Activated B cell treated with CpG ODN at 0.5 μM for 24 hours (primary cell): ENCODE measurements around the gene PLXNC1. TPM values are rescaled to one million over a fixed set of nuclear protein-coding genes. Genes with fewer than 3 reads are reported as not detected.
A peak's percentile ranks its signal among the peaks of the same experiment; 100 is the strongest.

Source experiments
- ATAC-seq: fragments of 200-7000 bp; cut with Tn5 transposase; one replicate; pipeline ENCODE4 v1.10.0; 2021; ENCODE audit warnings: low read depth, mild to moderate bottlenecking, moderate library complexity
- CTCF ChIA-PET: fragments of 350-600 bp; sonication (Branson Sonifier 250); formaldehyde crosslinking; loops from one replicate; lab custom pipeline; 2021; ENCODE audit warnings: antibody characterized with exemption; lab: Charles Lee
- POLR2A ChIA-PET: fragments of 350-600 bp; sonication (Branson Sonifier 250); formaldehyde crosslinking; loops from one replicate; lab custom pipeline; 2021; ENCODE audit warnings: antibody characterized with exemption; lab: Charles Lee
- DNase-seq: peaks from one replicate; pipeline ENCODE4 v3.0.0; 2022
- H3K27ac Mint-ChIP-seq: one replicate; pipeline ENCODE4 v1.8.0; 2020; ENCODE audit warnings: mixed read lengths
- H3K27me3 Mint-ChIP-seq: one replicate; pipeline ENCODE4 v1.8.0; 2021; ENCODE audit warnings: mixed read lengths
- H3K36me3 Mint-ChIP-seq: one replicate; pipeline ENCODE4 v1.8.0; 2021; ENCODE audit warnings: low read depth, mixed read lengths
- H3K4me1 Mint-ChIP-seq: one replicate; pipeline ENCODE4 v1.8.0; 2021; ENCODE audit warnings: mixed read lengths
- H3K4me3 Mint-ChIP-seq: one replicate; pipeline ENCODE4 v1.8.0; 2020; ENCODE audit warnings: mild to moderate bottlenecking, mixed read lengths
- H3K9me3 Mint-ChIP-seq: one replicate; pipeline ENCODE4 v1.8.0; 2020; ENCODE audit warnings: mixed read lengths
- CTCF ChIP-seq: fragments of 200-600 bp; IDR thresholded peaks from one replicate; pipeline ENCODE4 v1.8.0; 2022; ENCODE audit warnings: antibody characterized with exemption, mild to moderate bottlenecking
- intact Hi-C: fragments of 100-400 bp; cut with micrococcal nuclease; formaldehyde crosslinking; loops from one replicate; pipeline ENCODE4 v1.15.1; 2024
- total RNA-seq: library from RNA; stranded (reverse); gene quantifications from 2 replicates; pipeline ENCODE4 v1.2.3, GENCODE V29; 2022

PLXNC1 gene
- total RNA-seq, 1 donor from 2014 or later = 30.9 TPM

DNA sequence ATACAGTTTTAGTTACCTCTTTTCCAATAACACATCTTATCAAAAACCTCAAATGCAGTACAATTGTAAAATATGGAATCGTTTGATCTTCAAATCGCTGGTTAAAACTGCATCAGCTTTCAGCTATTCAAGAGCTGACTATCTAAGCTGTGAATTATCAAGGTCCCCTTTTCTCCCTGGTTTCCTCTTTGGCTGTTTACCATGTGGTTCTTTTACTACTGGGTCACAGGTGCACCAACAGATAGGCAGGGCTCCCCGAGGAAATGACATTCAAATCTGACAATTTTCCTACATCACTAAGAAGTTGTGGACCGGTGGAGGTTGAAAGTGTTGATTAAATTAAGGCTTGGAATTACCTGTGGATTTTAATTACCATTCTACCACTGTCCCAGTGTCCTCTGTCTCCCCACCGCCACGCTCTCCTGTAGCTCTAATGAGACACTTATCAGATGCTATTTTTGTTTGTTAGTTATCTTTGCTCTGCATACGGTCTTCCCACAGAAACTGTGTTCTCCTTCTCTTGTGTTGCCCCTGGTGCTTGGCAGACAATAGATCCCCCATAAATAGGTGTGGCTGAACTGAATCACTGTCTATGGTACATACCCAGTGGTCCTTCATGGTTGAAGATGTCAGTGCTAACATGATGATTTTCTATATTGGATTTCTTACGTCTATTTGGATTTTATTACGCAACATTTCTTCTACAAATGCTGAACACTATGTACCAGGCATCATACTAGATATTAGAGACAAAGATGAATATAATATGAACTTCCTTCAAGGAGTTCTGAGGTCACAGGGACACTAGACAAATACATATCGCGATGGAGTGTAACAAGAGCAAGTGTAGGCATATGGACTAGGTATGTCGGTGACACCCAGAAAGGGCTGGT, 20.9 kb upstream of the PLXNC1 start:
- H3K9me3 Mint-ChIP-seq = no peaks in the 10 kb centered on the region
- peaks cover 52% of the 10 kb centered on the region for H3K4me1 Mint-ChIP-seq
- H3K27me3 Mint-ChIP-seq = no peaks in the 10 kb centered on the region
- TF ChIP-seq CTCF = no peak
- DNase-seq = no peak
- ChIA-PET POLR2A (no interaction called here), CTCF (interaction anchor here (0.9 kb wide), 1 partner anchor 25 kb away, joined by 4 read pairs; no protein-coding TSS in a partner anchor)
- ATAC-seq = no peak
- peak overlapping the region; percentile 46 for H3K27ac Mint-ChIP-seq
- H3K4me3 Mint-ChIP-seq = no peak overlapping the region
- intact Hi-C loops = no loop called here
- H3K36me3 Mint-ChIP-seq = no peaks in the 10 kb centered on the region

GRCh38 chr12:94128280-94128679, 20.1 kb upstream of the PLXNC1 start:
- peaks cover 46% of the 10 kb centered on the region for H3K4me1 Mint-ChIP-seq
- DNase-seq (no peak), ATAC-seq (no peak)
- intact Hi-C loops = no loop called here
- H3K27me3 Mint-ChIP-seq = no peaks in the 10 kb centered on the region
- no peaks in the 10 kb centered on the region for H3K9me3 Mint-ChIP-seq
- no peak overlapping the region for H3K4me3 Mint-ChIP-seq
- ChIA-PET POLR2A (no interaction called here), CTCF (interaction anchor here (1.0 kb wide), 1 partner anchor 17 kb away, joined by 3 read pairs; no protein-coding TSS in a partner anchor)
- no peak for TF ChIP-seq CTCF
- H3K27ac Mint-ChIP-seq = no peak overlapping the region
- H3K36me3 Mint-ChIP-seq = no peaks in the 10 kb centered on the region

DNA sequence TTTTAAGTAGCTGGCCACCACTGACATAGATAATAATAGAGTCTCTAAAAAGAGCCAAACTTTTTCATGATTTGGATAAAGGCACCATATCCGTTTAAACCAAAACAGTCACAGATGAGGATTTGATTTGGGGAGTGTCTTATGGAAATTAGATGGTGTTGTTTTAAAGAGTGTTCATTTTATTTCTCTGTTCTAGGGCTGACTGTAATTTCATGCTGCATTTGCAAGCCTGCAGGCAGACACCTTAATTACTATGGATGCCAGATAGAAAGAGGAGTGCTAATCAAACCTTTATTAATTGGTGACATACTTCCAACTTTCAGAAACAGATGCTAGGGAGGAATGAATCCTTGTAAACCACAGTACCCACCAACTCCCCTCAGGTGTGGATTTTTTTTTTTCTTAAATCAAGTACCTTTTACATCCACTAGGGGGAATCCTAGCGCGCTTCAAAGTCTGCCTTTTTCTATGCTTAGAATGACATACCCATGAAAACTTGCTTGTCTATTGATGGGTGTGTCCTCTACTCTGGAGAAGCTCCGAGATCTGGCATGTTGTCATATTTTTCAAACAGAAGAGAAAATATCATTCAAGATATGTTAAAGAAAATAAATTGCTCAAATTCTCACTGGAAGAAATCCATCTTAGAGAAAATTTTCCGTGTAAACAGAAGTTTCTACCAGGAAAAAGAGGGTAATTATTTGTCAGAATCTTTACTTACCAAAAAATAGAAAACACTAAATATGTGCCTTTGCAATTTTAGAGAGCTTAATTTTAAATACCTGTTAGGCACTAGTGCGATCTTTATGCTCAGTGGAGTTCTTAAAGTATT, 14.2 kb upstream of the PLXNC1 start:
- intact Hi-C loops = loop anchor here (1.0 to 10.0 kb wide), 6 partner anchors 13 to 941 kb away; partner anchors contain the start of gene NR2C1
- H3K36me3 Mint-ChIP-seq = no peaks in the 10 kb centered on the region
- ATAC-seq (peak; percentile 97), DNase-seq (no peak)
- CTCF ChIA-PET = interaction anchor here (0.7 to 3.7 kb wide), 18 partner anchors 9 to 741 kb away, joined by 3 to 38 read pairs (median 4); partner anchors contain the start of gene PLXNC1
- H3K4me1 Mint-ChIP-seq = peaks cover 9% of the 10 kb centered on the region
- H3K4me3 Mint-ChIP-seq = no peak overlapping the region
- TF ChIP-seq CTCF = peak; percentile 19
- POLR2A ChIA-PET = interaction anchor here (0.6 to 0.8 kb wide), 3 partner anchors 164 to 561 kb away, joined by 3 read pairs; no protein-coding TSS in a partner anchor
- no peaks in the 10 kb centered on the region for H3K9me3 Mint-ChIP-seq
- no peak overlapping the region for H3K27ac Mint-ChIP-seq
- no peaks in the 10 kb centered on the region for H3K27me3 Mint-ChIP-seq

DNA sequence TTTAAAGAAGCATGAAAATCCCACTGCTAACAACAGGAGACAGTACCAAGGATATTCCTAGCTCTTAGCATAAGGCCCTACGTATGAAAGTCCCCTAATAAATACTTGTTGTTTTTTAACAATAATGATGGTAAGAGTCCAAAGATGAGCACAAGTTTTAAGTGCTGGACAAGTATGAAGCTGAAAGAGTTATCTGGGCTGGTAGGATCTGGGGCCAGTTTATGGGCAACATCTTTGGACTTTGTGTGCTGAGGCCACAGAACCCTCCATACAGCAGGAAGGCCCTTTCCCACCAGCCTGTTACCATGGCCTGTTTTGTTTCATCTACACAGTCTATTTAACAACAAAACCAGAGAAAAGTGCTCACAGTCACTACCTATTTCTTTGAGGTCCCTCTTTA, 12.5 kb upstream of the PLXNC1 start:
- CTCF ChIA-PET = interaction anchor here (0.9 to 3.7 kb wide), 5 partner anchors 10 to 533 kb away, joined by 3 to 38 read pairs (median 8); partner anchors contain the start of gene PLXNC1

More for the DNA sequence above, 12.5 kb upstream of the PLXNC1 start:
- H3K27me3 Mint-ChIP-seq = no peaks in the 10 kb centered on the region
- intact Hi-C loops = loop anchor here (10.0 kb wide), 2 partner anchors 509 to 939 kb away; partner anchors contain the start of gene NR2C1
- no peak for TF ChIP-seq CTCF
- H3K4me1 Mint-ChIP-seq = peaks cover 9% of the 10 kb centered on the region
- POLR2A ChIA-PET = no interaction called here
- DNase-seq (no peak), ATAC-seq (no peak)
- H3K9me3 Mint-ChIP-seq = no peaks in the 10 kb centered on the region
- no peak overlapping the region for H3K27ac Mint-ChIP-seq
- no peak overlapping the region for H3K4me3 Mint-ChIP-seq
- H3K36me3 Mint-ChIP-seq = no peaks in the 10 kb centered on the region
